Head of caudate nucleus (tissue), 42 donors: ENCODE data around the gene CFAP74.

ENCODE experiments used
- DNase-seq, 42 donors: peaks; one replicate each; pipeline versions ENCODE4 v3.0.0 to v3.0.0-alpha.2; 2020 to 2021; ENCODE audit warnings: mixed read lengths in 7 of 42
- intact Hi-C: fragments of 100-400 bp; cut with DNase I; formaldehyde crosslinking; loops from one replicate; pipeline ENCODE4 v1.15.0; 2022

Gene CFAP74, protein sequence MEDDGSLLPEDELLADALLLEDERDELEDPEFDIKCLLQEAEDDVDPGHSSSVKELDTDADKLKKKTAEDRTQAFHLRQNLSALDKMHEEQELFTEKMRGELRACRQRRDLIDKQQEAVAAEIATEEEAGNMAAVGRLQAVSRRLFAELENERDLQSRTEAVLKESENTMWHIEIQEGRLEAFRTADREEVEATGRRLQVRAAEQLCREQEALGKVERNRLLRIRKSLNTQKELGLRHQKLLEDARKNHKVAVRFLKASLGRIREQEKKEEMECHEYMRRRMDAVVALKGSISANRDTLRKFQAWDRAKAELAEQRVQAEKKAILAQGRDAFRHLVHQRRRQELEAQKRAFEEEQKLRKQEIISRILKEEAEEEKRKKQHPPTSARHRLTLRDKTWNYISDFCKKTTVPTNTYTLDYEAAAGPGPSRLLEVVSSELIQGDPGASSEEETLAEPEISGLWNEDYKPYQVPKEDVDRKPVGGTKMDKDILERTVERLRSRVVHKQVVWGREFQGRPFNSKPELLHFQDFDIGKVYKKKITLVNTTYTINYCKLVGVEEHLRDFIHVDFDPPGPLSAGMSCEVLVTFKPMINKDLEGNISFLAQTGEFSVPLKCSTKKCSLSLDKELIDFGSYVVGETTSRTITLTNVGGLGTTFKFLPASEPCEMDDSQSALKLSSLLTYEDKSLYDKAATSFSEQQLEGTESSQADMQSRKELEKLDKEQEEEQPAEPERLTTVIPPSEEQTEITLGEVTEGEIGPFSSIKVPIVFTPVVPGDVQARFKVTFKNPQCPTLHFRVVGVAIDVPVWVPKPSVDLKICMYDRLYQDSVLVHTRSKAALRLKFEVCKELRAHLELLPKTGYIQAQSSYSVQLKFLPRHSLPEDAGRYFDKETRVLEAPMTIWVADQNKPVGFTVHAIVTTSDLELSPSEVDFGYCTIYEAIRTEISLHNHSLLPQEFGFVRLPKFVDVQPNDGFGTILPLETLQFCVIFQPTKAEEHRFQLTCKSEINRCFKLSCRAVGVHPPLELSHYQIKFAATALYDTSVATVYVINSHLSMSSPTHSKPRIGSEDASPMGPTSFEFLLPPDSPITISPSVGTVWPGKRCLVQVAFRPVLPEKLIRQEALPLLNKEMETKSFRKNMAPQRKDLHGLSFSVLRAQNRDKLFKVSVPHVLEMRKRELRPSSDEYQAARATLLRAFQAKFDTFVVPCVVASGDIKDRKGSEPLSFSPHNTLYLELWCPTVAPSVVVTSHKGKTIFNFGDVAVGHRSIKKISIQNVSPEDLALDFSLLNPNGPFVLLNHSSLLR (N-terminal part only)

DNA sequence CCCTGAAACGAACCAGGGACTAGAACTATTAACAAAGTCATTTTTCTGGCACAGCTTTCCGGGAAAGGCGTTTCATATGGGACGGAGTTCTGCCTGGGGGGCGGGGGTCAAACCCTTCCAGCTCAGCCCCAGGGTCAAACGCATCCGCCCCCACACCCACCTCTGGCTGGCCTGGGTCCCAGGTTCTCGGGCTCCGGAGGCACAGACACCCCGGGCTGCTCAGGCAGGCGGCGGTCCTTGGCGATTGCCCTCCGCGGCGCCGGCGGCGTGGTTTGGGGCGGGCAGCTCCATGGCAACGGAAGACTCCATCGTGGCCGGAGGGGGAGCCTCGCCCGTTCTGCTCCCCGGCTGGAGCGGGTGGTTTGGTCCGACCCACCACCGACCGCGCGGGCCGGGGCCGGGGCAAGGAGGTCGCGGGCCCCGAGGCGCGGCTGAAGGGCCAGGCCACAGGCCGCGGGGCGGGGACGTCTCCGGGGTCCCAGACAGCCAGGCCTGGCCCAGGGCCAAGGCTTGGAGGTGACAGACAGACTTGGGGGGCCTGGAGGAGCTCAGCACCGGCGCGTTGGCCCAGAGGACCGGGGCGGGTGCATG, at the start of gene CFAP74:
Gene CFAP74 (minus strand): TSS at position 246 of the 591 bp plus-strand sequence. CDS start 12,830 bp downstream, outside the sequence.
- DNase-seq, result peak in 41 of 42 donors; percentile 19 to 87 (median 71)
- intact Hi-C loops, result no loop called here

- intact Hi-C loops, result no loop called here
- DNase-seq, result no peak
Observed at GRCh38 chr1:2053217-2053616, 49.6 kb upstream of the CFAP74 start.

- intact Hi-C loops, result no loop called here
Observed at GRCh38 chr1:2052756-2053155, 49.2 kb upstream of the CFAP74 start.

DNA sequence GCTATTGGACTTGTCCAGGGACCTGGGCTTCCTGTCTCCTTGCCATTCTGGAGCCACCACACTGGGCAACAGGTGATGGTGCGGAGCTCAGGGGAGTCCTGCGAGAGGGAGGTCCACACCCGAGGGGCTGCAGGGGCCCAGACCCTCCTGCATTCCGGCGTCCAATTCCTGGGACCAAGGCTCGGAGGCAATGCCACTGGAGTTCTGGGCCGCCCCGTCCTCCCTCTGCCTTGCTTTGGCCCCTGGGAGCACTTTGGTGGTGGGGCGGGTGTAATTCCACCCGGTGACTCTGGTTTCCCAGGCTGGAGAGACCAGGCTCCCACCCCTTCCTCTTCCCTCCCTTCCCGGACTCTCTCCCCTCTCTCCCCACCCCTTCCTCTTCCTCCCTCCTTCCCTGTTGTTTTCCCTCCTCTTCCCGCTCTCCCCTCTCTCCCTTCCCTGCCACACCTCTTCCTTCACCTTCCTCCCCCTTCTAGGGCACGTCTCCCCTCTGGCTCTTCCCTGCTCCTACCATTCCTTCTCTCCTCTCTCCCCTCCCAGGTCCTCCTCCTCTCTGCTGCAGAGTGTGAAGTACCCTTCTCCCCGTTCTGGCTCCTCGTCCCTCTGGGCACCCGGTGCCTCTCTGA, 48.6 kb upstream of the CFAP74 start:
- no peak for DNase-seq
- intact Hi-C loops, result no loop called here

More at GRCh38 chr1:2052756-2053155, 49.2 kb upstream of the CFAP74 start:
- no peak for DNase-seq

- intact Hi-C loops, result no loop called here
- DNase-seq, result no peak
Observed at GRCh38 chr1:2050793-2051682, 47.5 kb upstream of the CFAP74 start.

DNA sequence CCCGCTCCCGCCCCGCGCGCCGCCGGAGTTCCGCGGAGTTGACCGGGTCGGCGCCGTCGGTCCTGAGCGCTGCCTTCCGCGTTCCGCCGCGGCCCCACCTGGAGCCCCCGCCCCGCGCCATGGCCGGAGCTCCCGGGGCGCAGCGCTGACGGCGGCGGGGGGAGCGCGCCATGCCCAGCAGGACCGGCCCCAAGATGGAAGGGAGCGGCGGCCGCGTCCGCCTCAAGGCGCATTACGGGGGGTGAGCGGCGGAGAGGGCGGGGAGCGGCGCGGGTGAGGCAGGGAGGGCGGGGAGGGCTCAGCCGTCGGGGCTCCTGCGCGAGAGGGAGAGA, 46.8 kb upstream of the CFAP74 start:
- no peak for DNase-seq
- intact Hi-C loops, result no loop called here

DNA sequence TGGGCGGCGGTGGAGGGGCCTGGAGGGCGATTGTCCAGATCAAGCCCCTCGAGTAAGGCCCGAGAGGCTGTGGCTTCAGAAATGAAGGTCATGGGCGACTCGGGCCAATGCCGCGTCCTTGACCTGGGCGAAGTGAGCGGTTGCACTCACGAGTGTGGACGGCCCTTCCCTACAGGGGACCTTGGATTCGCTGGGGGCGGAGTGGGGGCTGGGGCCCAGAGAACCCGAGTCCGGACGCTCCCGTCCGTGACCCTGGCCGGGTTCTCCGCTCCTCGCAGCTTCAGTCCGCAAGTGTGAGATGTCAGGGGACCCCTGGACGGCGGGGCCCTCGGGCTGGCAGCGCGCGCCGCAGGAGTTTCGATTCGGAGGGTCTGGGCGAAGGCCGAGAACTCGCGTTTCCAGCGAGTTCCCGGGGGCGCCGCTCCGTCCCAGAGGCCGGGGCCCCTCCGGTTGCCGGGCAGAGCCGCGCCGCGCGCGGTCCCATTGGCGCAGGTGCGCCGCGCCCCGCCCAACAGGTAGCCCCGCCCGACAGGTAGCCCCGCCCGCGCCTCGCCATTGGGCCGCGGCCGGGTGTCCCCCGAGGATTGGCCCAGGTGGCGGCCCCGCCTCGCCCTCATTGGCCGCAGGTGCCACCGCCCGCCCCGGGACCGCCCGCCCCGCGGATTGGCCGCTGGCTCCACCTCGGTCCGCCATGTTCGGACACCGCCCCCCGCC, 46.3 kb upstream of the CFAP74 start, which contains the start of gene PRKCZ:
Gene PRKCZ (plus strand): TSS at position 694 of the 714 bp plus-strand sequence. CDS start 220 bp downstream, outside the sequence.
- intact Hi-C loops, result loop anchor here (5.0 kb wide), 1 partner anchor 108 kb away; no protein-coding TSS in a partner anchor

GRCh38 chr1:2049225-2049717, 45.7 kb upstream of the CFAP74 start:
- intact Hi-C loops, result loop anchor here (5.0 kb wide), 1 partner anchor 107 kb away; no protein-coding TSS in a partner anchor
- no peak for DNase-seq

More for the DNA sequence above, 46.3 kb upstream of the CFAP74 start, which contains the start of gene PRKCZ:
- peak in 38 of 42 donors; percentile 9 to 80 (median 54) for DNase-seq

DNA sequence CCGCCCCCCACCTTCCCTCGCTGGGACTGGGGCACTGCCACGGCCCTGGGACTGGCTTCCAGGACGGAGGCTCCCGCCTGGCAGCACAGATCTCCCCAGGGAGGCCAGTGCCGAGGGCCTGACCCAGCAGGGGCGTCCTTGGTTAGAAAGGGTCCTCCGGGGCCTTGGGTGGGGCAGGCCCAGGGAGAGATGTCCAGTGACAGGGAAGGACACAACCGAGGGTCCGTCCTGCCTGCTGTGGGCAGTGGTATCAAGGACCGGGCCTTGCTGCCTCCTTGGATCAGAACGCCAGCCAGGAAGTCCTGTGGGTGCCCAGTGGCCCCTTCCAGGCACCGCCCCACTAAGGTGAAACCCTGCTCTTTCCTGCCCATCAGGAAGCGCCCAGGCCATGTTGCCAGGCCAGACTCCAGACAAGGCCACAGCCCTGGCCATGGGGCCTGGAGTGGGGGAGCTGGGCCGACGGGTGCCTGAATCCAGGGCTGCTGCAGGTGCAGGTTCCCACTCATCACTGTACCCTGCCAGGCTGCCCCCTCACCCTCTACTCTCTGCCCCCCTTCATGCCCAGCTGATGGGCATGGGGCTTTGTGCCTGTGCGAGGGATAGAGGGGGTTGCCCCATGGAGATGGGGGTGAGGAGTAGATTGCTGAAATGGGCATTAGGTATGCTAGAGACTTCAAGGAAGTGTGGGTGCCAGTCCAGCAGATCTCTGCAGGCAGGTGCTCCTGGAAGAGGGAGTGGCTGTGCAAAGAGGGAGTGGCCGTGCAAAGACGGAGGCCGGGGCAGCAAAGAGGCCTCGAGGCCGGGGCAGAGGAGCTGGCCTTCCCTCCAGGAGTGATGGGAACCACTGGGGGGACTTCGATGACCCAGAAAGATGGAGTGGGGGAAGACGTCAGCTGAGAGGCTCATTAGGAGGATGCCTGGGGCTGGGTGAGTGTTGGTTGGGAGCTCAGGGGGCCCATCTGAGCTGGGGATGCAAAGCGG, 44.5 kb upstream of the CFAP74 start:
- DNase-seq, result no peak
- intact Hi-C loops, result loop anchor here (5.0 kb wide), 1 partner anchor 106 kb away; no protein-coding TSS in a partner anchor

DNA sequence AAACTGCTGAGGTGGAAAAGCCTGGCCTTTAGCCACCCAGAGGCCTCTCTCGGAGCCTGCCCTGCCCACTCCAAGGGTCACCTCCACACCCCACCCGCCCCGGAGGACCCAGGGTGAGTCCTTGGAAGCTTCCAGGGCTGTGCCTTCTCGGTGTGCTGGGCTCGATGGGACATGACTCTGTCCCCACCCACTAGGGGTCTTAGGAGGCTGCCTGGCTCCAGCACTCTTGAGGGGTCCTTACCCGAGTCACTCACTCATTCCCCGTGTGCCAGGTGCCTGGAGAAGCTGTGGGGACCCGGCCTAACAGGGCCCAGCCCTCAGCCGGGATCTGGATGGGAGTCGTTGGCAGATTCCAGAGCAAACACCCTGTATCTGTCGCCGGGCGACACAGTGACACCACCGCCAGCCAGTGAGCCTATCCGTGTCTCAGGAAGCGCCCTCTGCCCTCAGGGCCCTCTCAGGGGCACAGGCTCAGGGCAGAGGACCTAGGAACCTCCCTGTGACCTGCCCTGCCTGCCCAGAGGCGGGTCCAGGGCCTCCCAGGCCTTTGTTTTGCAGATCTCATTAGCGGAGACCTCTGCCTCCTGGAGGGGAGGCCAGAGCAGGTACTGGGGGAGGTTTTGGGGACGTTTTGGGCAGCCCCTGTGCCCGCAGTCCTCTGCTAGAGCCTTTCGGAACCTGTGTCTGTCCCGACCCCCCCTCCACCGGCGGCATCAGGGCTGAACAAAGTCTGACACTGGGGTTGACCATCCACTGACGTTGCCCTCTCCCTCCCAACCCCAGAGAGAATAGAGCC, 43.6 kb upstream of the CFAP74 start:
- intact Hi-C loops, result loop anchor here (5.0 kb wide), 1 partner anchor 105 kb away; no protein-coding TSS in a partner anchor
- DNase-seq, result no peak

GRCh38 chr1:2046174-2046917, 42.8 kb upstream of the CFAP74 start:
- intact Hi-C loops, result loop anchor here (5.0 kb wide), 1 partner anchor 104 kb away; no protein-coding TSS in a partner anchor
- DNase-seq, result peak in 36 of 42 donors; percentile 33 to 82 (median 56)

GRCh38 chr1:2045468-2046173, 42.0 kb upstream of the CFAP74 start:
- DNase-seq, result no peak
- intact Hi-C loops, result loop anchor here (5.0 kb wide), 1 partner anchor 103 kb away; no protein-coding TSS in a partner anchor
